Fibroblast of skin of left quadriceps (primary cell): ENCODE results near the gene GDE1.

Experiments used
- DNase-seq, 2 experiments: peaks; one replicate each; pipeline ENCODE4 v3.0.0-alpha.2; 2013; ENCODE audit warnings: low read depth in 2 of 2

The GDE1 gene

GRCh38 chr16:19486051-19486450 is 35.8 kb downstream of the GDE1 start:
- DNase-seq, result no peak

- DNase-seq, result no peak
These were observed 36.3 kb downstream of the GDE1 start for GRCh38 chr16:19485611-19486010.

GRCh38 chr16:19484096-19484495 is 37.8 kb downstream of the GDE1 start:
- DNase-seq, result no peak

GRCh38 chr16:19482291-19482690 is 39.6 kb downstream of the GDE1 start:
- no peak for DNase-seq

- no peak for DNase-seq
These were observed 40.1 kb downstream of the GDE1 start for GRCh38 chr16:19481769-19482168.

- no peak for DNase-seq
These were observed 40.6 kb downstream of the GDE1 start for GRCh38 chr16:19481296-19481695.

- no peak for DNase-seq
These were observed 42.6 kb downstream of the GDE1 start for GRCh38 chr16:19479302-19479721.

- DNase-seq, result no peak
These were observed 43.4 kb downstream of the GDE1 start for GRCh38 chr16:19478505-19478904.

- no peak for DNase-seq
These were observed 47.3 kb downstream of the GDE1 start for GRCh38 chr16:19474617-19475016.

- DNase-seq, result no peak
These were observed 49.4 kb downstream of the GDE1 start for GRCh38 chr16:19472482-19472881.

- no peak for DNase-seq
These were observed 53.6 kb downstream of the GDE1 start for GRCh38 chr16:19468300-19468699.

- no peak for DNase-seq
These were observed 58.2 kb downstream of the GDE1 start for GRCh38 chr16:19463468-19464315.

GRCh38 chr16:19460397-19460796 is 61.5 kb downstream of the GDE1 start:
- DNase-seq, result no peak

- no peak for DNase-seq
These were observed 63.0 kb downstream of the GDE1 start for GRCh38 chr16:19458722-19459379.
